Measurements from ENCODE around the gene VPS26B.

The VPS26B gene

DNA sequence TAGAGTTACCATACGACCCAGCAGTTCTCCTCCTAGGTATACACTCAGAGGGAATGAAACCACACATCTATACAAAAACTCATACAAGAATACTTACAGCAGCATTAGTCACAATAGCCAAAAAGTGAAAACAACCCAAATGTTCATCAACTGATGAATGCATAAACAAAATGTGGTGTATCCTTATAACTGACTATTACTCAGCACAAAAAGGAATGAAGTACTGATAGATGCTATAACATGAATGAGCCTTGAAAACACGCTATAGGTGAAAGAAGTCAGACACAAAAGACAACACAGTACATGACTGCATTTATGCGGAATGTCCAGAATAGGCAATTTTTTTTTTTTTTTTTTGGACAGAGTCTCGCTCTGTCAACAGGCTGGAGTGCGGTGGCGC, 23.8 kb upstream of the VPS26B start:
- H3K4me3 ChIP-seq (ENCODE audit: low read depth, low read length), result no peak overlapping the region
- no peak for TF ChIP-seq CTCF (conservative IDR thresholded peaks at IDR 0.05; ENCODE audit: low read depth, low read length)
- DNase-seq (ENCODE audit: low read depth), result no peak

GRCh38 chr11:134202661-134203060, 21.8 kb upstream of the VPS26B start:
- no peak for DNase-seq (ENCODE audit: low read depth)
- no peak for TF ChIP-seq CTCF (conservative IDR thresholded peaks at IDR 0.05; ENCODE audit: low read depth, low read length)
- no peak overlapping the region for H3K4me3 ChIP-seq (ENCODE audit: low read depth, low read length)

GRCh38 chr11:134205729-134206128, 18.7 kb upstream of the VPS26B start:
- no peak for TF ChIP-seq CTCF (conservative IDR thresholded peaks at IDR 0.05; ENCODE audit: low read depth, low read length)
- no peak for DNase-seq (ENCODE audit: low read depth)
- H3K4me3 ChIP-seq (ENCODE audit: low read depth, low read length), result no peak overlapping the region

DNA sequence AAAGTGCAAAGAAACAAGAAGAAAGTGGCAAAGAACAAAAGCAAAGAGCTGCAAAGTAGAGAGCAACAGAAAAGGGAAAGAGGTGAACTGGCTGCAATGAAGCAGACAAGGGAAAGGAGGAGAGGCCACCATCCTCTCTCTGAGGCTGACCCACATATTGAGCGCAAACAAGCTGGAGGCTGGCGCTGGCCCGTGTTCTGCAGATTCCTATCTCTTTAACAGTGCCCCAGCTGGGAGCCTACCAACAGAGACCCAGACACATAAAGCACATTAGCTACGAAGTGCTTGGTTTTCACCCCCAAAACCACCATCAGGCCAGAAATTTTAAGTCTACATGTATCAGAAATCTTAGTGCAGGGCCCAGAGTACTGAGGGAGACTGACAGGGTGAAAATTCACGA, 18.3 kb upstream of the VPS26B start:
- TF ChIP-seq CTCF (conservative IDR thresholded peaks at IDR 0.05; ENCODE audit: low read depth, low read length), result no peak
- H3K4me3 ChIP-seq (ENCODE audit: low read depth, low read length), result no peak overlapping the region
- DNase-seq (ENCODE audit: low read depth), result no peak

GRCh38 chr11:134207538-134208239, 16.8 kb upstream of the VPS26B start:
- H3K4me3 ChIP-seq (ENCODE audit: low read depth, low read length), result no peak overlapping the region
- peak; percentile 64 for TF ChIP-seq CTCF (conservative IDR thresholded peaks at IDR 0.05; ENCODE audit: low read depth, low read length)
- peak; percentile 45 for DNase-seq (ENCODE audit: low read depth)

DNA sequence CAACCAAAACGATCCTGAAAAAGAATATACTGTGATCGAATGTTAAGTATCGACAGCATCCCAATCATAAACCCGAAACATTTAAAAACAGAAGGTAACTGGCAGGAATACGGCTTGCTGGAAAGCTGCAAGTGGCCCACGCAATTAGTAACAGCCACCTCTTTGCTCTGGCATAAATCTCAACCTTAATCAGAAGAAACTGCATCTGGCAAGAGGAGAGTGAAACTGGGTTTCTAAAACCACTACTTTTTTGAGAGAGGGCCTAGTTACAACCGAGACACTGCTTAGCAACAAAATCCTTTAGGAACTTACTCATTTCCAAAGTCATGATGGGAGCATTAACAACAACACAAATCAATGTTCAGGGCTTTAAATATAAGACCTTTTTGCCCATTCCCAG, 8.6 kb upstream of the VPS26B start:
- DNase-seq (ENCODE audit: low read depth), result no peak

More for the DNA sequence above, 8.6 kb upstream of the VPS26B start:
- no peak overlapping the region for H3K4me3 ChIP-seq (ENCODE audit: low read depth, low read length)
- no peak for TF ChIP-seq CTCF (conservative IDR thresholded peaks at IDR 0.05; ENCODE audit: low read depth, low read length)

Measured in choroid plexus epithelial cell (primary cell).